Bone marrow (tissue), 2 donors: ENCODE results near the gene TP53BP1.
"Not testable (repeated sequence)": the region's sequence is repeated elsewhere in the genome, so short reads cannot be mapped to it uniquely, and the experiment has no call there.

ENCODE experiments used
- DNase-seq, 2 donors: peaks; one replicate each; lab custom pipeline; 2025; lab: John Stamatoyannopoulos, UW

The TP53BP1 gene

DNA sequence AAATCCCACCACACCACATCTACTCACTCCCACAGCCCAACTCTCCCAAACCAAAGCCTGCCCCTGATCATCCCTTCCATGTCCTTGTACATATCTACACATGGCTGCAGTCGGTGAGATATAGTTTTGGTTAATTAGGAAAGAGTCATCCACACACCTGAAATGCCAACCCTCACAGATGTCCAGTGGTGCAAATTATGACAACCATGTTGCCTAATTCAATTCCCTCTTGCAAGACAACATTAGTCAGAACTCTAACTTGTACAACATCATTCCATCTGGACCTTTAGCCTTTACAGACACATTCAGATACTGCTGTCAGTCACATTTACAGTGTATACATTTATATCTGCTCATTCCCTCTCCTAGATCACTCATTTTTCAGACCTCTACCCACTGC, 80.9 kb downstream of the TP53BP1 start:
- DNase-seq = no peak

DNA sequence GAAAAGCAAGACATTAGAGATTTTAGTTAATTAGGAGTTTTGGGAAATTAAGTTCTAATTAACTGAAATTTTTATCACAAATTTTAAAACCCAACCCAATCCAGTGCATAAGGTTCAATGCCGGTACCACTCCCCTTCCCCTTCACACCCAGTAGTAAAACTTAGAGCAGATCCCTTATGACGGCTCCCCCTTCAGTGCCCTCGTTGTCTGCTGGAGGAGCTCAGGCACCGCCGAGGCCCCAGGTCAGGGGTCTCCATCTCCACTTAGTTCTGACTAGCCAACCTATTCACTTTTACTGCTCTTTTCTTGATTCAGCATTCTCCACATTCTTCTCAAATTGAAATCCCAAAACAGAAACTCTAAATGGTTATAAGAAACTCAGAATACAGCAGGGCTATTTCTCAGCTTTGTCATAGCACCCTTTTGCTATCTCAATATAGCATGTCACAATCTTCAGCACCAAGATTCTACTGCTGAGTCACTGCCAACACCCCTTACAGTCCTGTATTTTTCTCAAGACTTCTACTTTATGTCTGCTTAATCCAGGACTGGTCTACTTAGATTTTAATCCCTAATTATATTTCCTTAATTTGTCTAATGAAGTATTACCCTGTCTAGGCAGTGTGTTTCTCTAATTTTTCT, 82.3 kb downstream of the TP53BP1 start:
- no peak for DNase-seq

DNA sequence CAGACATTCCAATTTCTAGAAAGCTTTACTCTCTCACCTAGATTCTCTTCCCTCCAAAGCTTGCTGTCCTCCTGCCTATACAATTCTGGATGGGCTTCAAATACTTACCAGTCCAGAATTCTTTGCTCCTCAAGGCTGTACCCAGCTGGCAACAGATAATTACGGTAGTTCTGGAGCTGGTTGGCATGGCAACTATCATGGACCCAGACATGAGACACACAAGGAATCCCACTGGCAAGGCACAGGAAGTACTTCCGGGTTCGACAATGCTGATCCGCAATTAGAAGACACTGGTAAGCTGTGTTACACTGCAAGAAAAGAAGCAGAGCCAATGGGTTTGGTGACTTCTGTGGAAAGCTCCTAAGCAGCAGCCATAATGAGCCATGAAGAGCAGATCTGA, 84.2 kb downstream of the TP53BP1 start:
- no peak for DNase-seq

DNA sequence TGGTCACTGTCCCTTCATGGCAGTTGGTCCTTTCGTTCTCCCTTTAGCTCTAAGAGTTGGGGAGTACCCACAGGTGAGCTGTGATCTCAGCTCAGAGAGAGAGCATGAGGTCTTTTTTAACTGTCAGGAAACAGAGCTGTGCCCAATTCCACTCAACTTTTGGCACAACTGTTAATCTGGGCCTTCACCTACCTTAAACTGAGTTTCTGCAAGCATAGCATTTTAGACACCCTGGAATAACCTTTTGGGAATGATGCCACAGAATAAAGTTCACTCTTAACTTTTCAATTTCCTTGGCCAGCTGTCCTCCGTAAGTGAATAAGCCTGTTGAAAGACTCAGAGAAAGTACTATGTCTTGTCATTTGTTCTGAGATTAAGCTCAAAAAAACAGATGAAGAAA, 86.1 kb downstream of the TP53BP1 start:
- no peak for DNase-seq

DNA sequence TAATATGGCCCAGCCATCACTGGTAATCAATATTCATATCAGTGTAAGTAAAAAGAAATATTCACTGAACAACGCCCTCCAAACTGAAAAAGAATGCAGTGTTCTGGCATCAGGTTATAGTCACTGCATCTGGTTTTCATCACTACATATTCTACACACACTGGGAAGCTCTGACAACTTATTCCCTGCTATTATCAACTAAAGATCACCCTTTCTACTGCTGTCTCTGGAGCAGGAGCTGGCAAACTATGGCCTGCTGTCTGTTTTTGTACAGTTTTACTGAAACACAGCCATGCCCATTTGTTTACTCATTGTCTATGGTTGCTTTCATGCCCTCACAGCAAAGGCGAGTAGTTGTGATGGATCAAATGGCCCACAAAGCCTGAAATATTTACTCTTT, 86.8 kb downstream of the TP53BP1 start:
- no peak for DNase-seq

DNA sequence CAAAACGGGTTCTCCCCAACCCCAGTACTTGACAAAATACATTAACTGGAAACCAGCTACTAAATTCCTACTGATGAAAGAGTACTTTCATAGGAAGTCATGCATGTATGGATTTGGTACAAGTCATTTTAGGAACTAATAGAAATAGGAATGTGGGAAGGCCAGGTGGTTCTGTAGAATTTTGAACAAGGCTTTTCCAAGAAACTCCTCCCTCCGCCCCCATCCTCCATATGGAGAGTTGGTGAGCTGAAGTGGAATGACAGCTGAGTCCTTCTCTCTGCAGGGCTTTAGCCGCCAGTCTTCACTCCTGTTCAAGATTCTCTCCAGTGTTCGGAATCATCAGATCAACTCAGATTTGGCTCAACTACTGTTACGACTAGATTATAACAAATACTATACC, 88.8 kb downstream of the TP53BP1 start:
- no peak for DNase-seq

DNA sequence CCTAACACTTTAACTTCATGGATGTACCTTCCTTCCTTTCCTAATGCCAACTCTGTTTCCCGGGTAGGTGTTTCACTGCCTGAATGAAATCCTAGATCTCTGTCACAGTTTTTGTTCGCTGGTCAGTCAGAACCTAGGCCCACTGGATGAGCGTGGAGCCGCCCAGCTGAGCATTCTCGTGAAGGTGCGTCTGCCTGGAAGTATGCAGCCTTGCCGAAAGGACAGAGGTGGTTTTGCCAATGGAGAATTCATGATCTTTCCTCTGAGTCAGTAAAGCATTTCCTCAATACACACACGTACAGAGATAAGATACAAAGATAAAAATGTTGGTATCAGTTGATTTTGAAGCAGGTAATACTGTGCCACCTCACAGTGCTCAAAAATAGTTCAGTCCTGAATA, 89.3 kb downstream of the TP53BP1 start:
- no peak for DNase-seq

DNA sequence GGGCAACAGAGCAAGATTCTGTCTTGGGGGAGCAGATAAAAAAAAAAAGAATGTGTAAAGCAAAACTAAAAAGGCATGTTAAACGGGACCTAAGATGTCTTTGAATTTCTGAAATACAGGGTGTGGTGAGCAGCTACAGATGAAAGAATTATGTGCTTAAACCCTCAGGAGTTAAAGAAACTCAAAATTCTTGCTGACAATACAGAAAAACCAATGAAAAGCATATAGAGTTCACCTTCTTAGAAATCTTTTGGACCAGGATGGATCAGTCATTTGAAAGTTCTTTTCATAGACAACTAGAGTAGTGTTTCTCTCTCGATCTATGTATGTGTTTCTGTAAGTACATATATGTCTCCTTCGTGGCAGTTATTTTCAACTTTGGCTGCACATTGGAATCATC, 90.7 kb downstream of the TP53BP1 start:
- no peak for DNase-seq

DNA sequence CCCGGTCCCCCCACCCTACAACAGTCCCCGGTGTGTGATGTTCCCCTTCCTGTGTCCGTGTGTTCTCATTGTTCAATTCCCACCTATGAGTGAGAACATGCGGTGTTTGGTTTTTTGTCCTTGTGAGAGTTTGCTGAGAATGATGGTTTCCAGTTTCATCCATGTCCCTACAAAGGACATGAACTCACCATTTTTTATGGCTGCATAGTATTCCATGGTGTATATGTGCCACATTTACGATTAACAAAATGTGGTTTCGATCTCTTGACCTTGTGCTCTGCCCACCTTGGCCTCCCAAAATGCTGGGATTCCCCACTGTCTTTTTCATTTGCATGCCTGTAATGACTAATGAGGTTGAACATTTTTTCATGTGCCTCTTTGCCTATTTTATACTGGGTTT, 99.4 kb downstream of the TP53BP1 start:
- not testable (repeated sequence) for DNase-seq

DNA sequence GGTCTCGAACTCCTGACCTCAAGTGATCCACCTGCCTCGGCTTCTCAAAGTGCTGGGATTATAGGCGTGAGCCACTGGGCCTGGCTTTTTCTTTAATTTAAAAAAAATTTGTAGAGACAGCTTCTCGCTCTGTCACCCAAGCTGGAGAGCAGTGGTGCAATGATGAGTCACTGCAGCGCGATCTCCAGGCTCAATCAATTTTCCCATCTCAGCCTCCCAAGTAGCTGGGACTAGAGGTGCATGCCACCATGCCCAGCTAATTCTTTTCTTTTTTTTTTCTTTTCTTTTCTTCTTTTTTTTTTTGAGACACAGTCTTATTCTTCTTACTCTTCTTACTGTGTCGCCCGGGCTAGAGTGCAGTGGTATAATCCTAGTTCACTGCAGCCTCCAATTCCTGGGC, 102.2 kb downstream of the TP53BP1 start:
- DNase-seq = no peak

DNA sequence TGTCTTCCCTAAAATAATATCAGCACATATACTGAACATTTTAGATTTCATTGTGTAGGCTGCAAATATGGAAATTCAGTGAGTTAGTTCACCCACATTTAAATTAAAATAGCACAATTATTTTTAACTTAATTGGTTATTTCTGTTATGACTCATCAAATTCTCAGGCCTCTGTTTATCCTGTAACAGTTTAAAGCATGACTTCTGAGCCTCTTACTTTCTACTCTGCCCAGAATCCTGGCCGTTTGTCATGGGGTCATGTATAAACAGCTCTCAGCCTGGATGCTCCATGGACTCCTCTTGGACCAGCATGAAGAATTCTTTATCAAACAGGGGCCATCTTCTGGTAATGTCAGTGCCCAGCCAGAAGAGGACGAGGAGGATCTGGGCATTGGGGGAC, 109.9 kb downstream of the TP53BP1 start:
- DNase-seq = no peak

DNA sequence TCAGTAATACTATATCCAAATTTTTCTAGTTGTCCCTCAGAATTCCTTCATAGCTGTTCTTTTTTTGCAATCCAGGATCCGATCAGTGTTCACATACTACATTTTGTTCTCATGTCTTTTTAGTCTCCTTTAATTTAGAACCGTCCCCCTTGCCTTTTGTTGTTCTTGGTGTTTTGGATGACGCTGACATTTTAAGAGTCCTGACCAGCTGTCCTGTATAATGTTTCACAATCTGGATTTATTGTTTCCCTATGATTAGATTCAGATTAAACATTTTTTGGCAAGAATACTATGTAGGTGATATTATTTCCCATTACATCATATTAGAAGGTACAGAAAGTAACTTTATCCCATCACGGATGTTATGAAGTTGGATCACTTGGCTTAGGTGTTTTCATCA, 110.6 kb downstream of the TP53BP1 start:
- DNase-seq = no peak

DNA sequence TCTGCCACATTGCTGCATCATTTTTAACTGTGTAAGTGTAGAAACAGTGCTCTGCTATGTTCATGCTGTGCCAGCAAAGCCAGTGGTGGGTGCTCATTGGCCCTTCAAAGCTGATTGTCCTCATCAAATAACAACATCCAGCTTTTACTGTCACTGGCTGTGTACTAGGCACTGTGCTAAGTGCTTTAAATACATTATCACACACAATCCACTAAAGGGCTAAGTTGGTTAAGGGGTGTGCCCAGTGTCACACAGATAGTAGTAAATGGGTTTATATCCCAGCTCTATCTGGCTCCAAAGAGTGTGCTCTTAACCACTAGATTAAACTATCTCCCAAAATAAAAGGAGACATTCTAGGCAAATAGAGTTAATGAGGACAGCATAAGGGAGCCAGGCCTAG, 114.4 kb downstream of the TP53BP1 start:
- no peak for DNase-seq

DNA sequence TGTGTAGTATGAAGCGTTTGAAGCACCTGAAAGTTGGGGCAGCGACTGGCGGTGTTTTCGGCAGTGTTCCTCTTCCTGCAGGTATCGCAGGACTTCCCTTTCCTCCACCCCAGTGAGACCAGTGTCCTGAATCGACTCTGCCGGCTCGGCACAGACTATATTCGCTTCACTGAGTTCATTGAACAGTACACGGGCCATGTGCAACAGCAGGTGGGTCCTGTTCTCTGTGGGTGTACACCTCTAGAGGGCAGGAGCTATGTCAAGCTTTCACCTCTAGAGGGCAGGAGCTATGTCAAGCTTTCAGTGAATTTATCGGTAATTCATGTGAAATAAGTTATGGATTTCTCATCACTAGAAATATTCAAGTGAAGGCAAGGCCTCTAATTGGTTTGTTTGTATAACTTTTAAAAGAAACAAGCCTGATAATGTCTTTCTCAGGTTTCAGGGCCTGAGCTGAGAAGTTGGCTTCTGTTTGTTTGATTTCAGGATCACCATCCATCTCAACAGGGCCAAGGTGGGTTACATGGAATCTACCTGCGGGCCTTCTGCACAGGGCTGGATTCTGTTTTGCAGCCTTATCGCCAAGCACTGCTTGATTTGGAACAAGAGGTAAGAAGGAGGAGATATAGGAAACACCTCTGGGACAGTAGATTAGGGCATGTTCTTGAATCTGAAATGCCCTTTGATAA, 116.8 kb downstream of the TP53BP1 start:
- peak in 1 of 2 donors; percentile 2 for DNase-seq

DNA sequence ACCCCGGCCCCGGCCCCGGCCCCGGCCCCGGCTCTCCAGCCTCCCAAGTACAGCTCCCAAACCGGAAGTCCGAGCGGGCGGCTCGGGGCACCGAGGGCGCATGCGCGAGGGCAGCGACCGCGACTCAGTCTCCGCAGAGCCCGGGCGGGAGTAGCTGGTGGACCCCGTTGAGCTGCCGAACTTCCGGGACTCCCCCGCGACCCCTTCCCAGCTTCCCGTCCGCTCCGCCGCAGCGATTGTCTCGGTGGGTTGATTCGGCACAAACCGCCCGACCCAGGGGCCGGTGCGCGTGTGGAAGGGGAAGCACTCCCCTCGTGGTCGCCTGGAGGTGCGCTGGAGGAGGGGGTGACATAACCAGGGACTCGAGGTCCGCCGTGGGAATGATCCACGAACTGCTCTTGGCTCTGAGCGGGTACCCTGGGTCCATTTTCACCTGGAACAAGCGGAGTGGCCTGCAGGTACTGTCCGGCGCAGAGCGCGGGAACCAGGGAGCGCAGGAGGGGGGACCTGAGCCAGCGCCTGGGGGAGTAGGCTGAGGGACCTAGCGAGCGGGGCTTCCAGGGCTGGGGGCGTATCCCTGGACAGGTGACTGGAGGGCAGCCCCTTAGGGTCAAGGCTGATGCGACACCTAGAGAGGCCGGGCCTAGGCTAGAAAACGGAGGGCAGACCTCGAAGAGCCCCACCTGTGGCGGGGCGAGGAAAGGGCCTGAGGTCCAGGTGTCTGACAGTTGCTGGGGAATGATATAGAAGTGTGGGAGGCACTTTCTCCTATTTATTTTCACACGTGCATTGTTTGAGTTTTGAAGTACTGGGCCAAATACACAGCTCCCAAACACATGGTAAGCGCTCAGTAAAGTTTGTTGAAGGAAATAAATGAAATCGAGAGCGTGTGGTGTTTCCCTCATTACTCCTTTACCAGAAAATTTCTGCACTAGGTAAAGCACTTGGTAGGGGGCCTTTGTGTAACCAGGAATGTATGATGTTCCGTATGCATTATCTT, 121.7 kb downstream of the TP53BP1 start, which contains the start of the genes TUBGCP4 and ZSCAN29:
Gene TUBGCP4 (plus strand): TSS at position 127 of the 1,000 bp plus-strand sequence. CDS start 254 bp downstream, at position 381.
Gene ZSCAN29 (minus strand): TSS at position 69 of the 1,000 bp plus-strand sequence. CDS start 1,130 bp downstream, outside the sequence.
- DNase-seq = peak; percentile 55 to 81

DNA sequence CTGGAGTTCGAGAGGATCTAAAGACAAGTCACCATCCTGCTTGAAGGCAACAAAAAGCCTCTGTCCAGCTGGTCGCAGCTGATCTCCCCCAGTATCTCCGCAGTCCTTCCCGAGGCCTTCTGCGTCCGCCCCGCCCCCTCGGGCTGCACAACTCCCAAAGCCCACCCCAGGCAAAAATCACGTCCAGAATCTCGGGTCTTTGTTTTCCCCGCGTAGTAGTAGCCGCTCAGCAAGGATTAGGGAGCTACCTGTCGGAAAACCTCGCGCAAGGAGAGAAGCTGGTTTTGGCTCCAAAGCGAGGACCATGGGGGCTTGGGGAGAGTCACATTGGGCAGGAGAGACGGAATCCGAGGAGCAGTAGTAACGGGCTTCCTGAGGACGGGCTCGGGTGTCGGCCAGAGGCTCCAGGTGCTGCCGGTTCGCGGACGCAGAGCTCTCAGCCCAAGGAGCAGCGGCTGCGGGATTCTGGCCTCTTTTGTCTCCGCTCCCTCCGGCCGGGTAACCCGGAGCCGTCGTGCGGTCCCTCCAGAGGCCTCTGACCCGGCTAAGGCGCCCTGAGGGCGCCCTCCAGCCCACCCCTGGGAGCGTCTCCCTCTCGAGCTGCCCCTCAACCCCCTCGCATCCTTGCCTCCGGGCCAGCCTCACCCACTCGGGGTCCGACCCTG, 122.5 kb downstream of the TP53BP1 start:
- peak in 1 of 2 donors; percentile 26 for DNase-seq

DNA sequence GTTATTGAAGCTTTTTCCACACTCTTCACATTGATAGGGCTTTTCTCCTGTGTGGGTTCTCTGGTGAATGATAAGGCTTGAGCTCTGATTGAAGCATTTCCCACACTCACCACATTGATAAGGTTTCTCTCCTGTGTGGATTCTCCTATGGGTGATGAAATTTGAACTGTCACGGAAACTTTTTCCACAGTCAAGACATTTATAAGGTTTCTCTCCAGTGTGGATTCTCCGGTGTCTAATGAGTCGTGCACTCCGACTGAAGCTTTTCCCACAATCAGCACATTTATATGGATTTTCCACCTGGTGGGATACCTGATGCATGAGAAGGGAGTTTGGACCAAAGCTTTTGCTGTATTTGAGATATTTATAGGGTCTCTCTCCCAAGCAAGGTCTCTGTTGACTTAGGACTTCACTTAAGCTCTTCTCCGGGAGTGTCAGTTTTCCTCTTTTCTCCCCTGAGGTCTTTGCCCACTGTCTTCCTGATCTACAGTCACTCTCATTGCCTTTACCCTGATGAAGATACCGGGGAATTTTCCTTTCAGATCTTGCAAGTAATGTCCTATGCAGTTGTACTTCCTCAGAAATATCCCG, 131.5 kb downstream of the TP53BP1 start:
- no peak for DNase-seq

DNA sequence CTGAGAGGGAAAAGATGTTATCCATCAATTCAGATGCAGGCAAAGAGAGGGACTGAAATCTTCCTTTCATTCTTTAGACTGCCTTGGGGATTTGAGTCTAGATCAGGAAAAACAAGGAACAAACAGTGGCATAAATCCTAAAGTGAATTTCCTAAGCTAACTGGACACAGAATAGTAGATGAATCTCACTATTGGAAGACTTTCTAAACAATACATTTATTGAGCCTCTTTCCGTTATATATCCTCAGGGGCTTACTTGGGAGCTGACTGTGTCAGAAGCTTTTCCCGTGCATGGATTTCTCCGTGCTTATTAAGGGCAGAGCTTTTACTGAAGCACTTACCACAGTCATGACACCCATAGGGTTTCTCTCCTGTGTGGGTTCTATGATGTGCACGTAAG, 132.1 kb downstream of the TP53BP1 start:
- no peak for DNase-seq
